HEK293 (cell line): Measurements from ENCODE around the gene PSMD8.
A peak's percentile ranks its signal among the peaks of the same experiment; 100 is the strongest.

Experiments
- GLI4 ChIP-seq: fragments of 450-650 bp; formaldehyde crosslinking; IDR thresholded peaks from 2 replicates; pipeline ENCODE4 v1.5.1; 2016; ENCODE audit warnings: missing biosample characterization, missing genetic modification characterization
- GLIS2 ChIP-seq: fragments of 450-650 bp; formaldehyde crosslinking; IDR thresholded peaks from 2 replicates; pipeline ENCODE4 v1.5.1; 2016; ENCODE audit warnings: missing biosample characterization, missing genetic modification characterization
- HOXA7 ChIP-seq: sonication (generic); formaldehyde crosslinking; IDR thresholded peaks from 2 replicates; pipeline ENCODE4 v1.8.1; 2022; ENCODE audit warnings: missing genetic modification reagents, borderline replicate concordance
- HOXC10 ChIP-seq: sonication (generic); formaldehyde crosslinking; IDR thresholded peaks from 2 replicates; pipeline ENCODE4 v1.8.1; 2023; ENCODE audit warnings: mild to moderate bottlenecking, missing genetic modification reagents
- ZEB2 ChIP-seq: fragments of 450-650 bp; formaldehyde crosslinking; IDR thresholded peaks from 2 replicates; pipeline ENCODE4 v1.5.1; 2016; ENCODE audit warnings: missing biosample characterization, missing genetic modification characterization
- ZNF114 ChIP-seq: fragments of 450-650 bp; formaldehyde crosslinking; IDR thresholded peaks from 2 replicates; pipeline ENCODE4 v1.5.0; 2017; ENCODE audit warnings: missing biosample characterization, missing genetic modification characterization
- ZNF155 ChIP-seq: fragments of 450-650 bp; formaldehyde crosslinking; IDR thresholded peaks from 2 replicates; pipeline ENCODE4 v1.5.1; 2016; ENCODE audit warnings: missing biosample characterization, missing genetic modification characterization
- ZNF16 ChIP-seq: fragments of 450-650 bp; formaldehyde crosslinking; IDR thresholded peaks from 2 replicates; pipeline ENCODE4 v1.5.1; 2016; ENCODE audit warnings: low read depth, missing biosample characterization, missing genetic modification characterization
- ZNF175 ChIP-seq: fragments of 450-650 bp; formaldehyde crosslinking; IDR thresholded peaks from 2 replicates; pipeline ENCODE4 v1.5.1; 2016; ENCODE audit warnings: missing biosample characterization, missing genetic modification characterization
- ZNF184 ChIP-seq: fragments of 450-650 bp; IDR thresholded peaks from 2 replicates; pipeline ENCODE4 v1.5.1; 2018; ENCODE audit warnings: missing biosample characterization, mild to moderate bottlenecking, missing genetic modification characterization
- ZNF324 ChIP-seq: fragments of 450-650 bp; formaldehyde crosslinking; IDR thresholded peaks from 2 replicates; pipeline ENCODE4 v1.5.1; 2016; ENCODE audit warnings: missing biosample characterization, missing genetic modification characterization
- ZNF354C ChIP-seq: fragments of 450-650 bp; formaldehyde crosslinking; IDR thresholded peaks from 2 replicates; pipeline ENCODE4 v1.5.1; 2016; ENCODE audit warnings: missing biosample characterization, missing genetic modification characterization, low read depth, borderline replicate concordance
- ZNF394 ChIP-seq: fragments of 450-650 bp; formaldehyde crosslinking; IDR thresholded peaks from 2 replicates; pipeline ENCODE4 v1.5.1; 2016; ENCODE audit warnings: missing biosample characterization, missing genetic modification characterization, mild to moderate bottlenecking, moderate library complexity, borderline replicate concordance
- ZNF48 ChIP-seq: fragments of 450-650 bp; formaldehyde crosslinking; IDR thresholded peaks from 2 replicates; pipeline ENCODE4 v1.5.1; 2016; ENCODE audit warnings: missing biosample characterization, missing genetic modification characterization
- ZNF501 ChIP-seq: fragments of 450-650 bp; formaldehyde crosslinking; IDR thresholded peaks from 2 replicates; pipeline ENCODE4 v1.5.1; 2016; ENCODE audit warnings: missing biosample characterization, missing genetic modification characterization
- ZNF600 ChIP-seq: fragments of 450-650 bp; formaldehyde crosslinking; IDR thresholded peaks from 2 replicates; pipeline ENCODE4 v1.5.1; 2016; ENCODE audit warnings: missing biosample characterization, missing genetic modification characterization
- ZNF610 ChIP-seq: fragments of 450-650 bp; formaldehyde crosslinking; IDR thresholded peaks from 2 replicates; pipeline ENCODE4 v1.5.1; 2016; ENCODE audit warnings: missing biosample characterization, missing genetic modification characterization, borderline replicate concordance
- ZNF76 ChIP-seq: fragments of 450-650 bp; formaldehyde crosslinking; IDR thresholded peaks from 2 replicates; pipeline ENCODE4; 2016; ENCODE audit warnings: low read depth, missing biosample characterization, missing genetic modification characterization, borderline replicate concordance
- TF ChIP-seq, protein P1 (sequence below): IDR thresholded peaks from 2 replicates; pipeline ENCODE4 v1.6.1; 2011; ENCODE audit warnings: mild to moderate bottlenecking, low read depth, low read length, borderline replicate concordance
- TF ChIP-seq, protein P2 (sequence below): fragments of 450-650 bp; formaldehyde crosslinking; IDR thresholded peaks from 2 replicates; pipeline ENCODE4 v1.5.1; 2017; ENCODE audit warnings: missing biosample characterization, missing genetic modification characterization
- TF ChIP-seq, protein P3 (sequence below): fragments of 450-650 bp; formaldehyde crosslinking; IDR thresholded peaks from 2 replicates; pipeline ENCODE4 v1.5.1; 2016; ENCODE audit warnings: missing biosample characterization, missing genetic modification characterization, low read depth
- TF ChIP-seq, protein P4 (sequence below): fragments of 450-650 bp; formaldehyde crosslinking; IDR thresholded peaks from 2 replicates; pipeline ENCODE4 v1.5.1; 2016; ENCODE audit warnings: missing biosample characterization, missing genetic modification characterization, low read depth
- TF ChIP-seq, protein P5 (sequence below): fragments of 450-650 bp; formaldehyde crosslinking; optimal IDR thresholded peaks from 2 replicates; pipeline ENCODE3; 2016; ENCODE audit warnings: missing biosample characterization, mild to moderate bottlenecking, missing genetic modification characterization
- TF ChIP-seq, protein P6 (sequence below): fragments of 450-650 bp; formaldehyde crosslinking; IDR thresholded peaks from 2 replicates; pipeline ENCODE4 v1.5.1; 2016; ENCODE audit warnings: missing biosample characterization, missing genetic modification characterization
- TF ChIP-seq, protein P7 (sequence below): fragments of 450-650 bp; formaldehyde crosslinking; IDR thresholded peaks from 2 replicates; pipeline ENCODE4 v1.5.1; 2016; ENCODE audit warnings: missing biosample characterization, missing genetic modification characterization

The PSMD8 gene

DNA sequence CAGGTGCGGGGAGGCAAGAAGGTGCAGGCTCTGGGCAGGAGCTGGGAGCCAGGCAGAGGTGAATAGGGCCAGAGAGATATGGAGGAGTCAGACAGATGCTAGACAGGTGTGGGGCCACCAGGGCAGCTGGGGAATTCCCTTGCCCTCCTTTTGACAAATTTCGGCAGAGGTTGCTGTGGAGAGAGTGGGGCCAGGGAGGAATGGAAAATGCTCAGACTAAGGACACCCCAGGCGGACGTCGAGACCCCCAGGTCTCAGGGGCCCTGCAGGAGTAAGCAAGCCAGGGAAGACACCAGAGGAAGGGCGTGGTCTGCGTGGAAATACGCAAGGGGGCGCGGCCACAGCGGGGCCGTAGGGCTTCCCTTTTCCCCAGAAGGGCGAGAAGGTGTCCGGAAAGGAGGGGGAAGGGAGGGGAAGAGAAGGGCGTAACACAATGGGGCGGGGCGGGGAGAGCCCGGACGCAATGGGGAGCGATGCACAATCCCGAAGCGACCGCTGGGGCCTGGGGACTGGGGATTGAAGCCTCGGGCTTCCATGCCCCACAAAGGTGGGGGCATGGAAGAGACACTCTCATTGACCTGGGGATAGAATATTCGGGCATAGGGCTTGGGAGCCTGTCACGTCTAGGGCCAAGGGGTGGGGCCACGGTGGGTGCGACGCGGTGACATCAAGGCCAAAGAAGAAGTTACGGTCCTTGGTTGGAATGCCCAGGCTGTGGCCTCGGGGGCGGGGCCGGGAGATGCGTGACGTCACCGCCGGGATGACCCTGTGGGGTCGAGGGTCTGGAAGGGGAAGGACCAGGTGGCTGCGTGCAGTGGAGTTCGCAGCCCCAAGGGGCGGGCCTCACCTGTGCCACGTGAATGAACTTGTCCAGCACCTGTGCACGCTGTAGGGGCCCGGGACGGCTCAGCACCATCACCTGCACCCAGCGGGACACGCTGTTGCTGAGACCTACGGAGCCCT lies 43.5 kb downstream of the PSMD8 start (continued):
- TF ChIP-seq ZNF184 (no peak), ZEB2 (tag by site-specific recombination) (0 out of 2 replicates have a peak, but pooled peaks have one; percentile 29), GLI4 (tag by site-specific recombination) (no peak), ZNF155 (no peak), ZNF324 (tag by site-specific recombination) (no peak; the same call in 1 of the 2 replicates), ZNF16 (tag by site-specific recombination) (no peak), ZNF48 (tag by site-specific recombination) (no peak), ZNF600 (tag by site-specific recombination) (peak; percentile 47), ZNF501 (tag by site-specific recombination) (peak; percentile 22; the same call in 1 of the 2 replicates), GLIS2 (tag by site-specific recombination) (peak; percentile 39), ZNF114 (tag by site-specific recombination) (no peak), ZNF76 (tag by site-specific recombination) (no peak), ZNF175 (no peak), HOXA7 (CRISPR knock-in tag) (no peak), ZNF610 (no peak), HOXC10 (CRISPR knock-in tag) (no peak), ZNF354C (no peak), ZNF394 (tag by site-specific recombination) (no peak)
- TF ChIP-seq, protein P1, sequence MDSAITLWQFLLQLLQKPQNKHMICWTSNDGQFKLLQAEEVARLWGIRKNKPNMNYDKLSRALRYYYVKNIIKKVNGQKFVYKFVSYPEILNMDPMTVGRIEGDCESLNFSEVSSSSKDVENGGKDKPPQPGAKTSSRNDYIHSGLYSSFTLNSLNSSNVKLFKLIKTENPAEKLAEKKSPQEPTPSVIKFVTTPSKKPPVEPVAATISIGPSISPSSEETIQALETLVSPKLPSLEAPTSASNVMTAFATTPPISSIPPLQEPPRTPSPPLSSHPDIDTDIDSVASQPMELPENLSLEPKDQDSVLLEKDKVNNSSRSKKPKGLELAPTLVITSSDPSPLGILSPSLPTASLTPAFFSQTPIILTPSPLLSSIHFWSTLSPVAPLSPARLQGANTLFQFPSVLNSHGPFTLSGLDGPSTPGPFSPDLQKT, result no peak
- TF ChIP-seq, protein P2, sequence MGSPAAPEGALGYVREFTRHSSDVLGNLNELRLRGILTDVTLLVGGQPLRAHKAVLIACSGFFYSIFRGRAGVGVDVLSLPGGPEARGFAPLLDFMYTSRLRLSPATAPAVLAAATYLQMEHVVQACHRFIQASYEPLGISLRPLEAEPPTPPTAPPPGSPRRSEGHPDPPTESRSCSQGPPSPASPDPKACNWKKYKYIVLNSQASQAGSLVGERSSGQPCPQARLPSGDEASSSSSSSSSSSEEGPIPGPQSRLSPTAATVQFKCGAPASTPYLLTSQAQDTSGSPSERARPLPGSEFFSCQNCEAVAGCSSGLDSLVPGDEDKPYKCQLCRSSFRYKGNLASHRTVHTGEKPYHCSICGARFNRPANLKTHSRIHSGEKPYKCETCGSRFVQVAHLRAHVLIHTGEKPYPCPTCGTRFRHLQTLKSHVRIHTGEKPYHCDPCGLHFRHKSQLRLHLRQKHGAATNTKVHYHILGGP (tag by site-specific recombination), result no peak
- TF ChIP-seq, protein P3, sequence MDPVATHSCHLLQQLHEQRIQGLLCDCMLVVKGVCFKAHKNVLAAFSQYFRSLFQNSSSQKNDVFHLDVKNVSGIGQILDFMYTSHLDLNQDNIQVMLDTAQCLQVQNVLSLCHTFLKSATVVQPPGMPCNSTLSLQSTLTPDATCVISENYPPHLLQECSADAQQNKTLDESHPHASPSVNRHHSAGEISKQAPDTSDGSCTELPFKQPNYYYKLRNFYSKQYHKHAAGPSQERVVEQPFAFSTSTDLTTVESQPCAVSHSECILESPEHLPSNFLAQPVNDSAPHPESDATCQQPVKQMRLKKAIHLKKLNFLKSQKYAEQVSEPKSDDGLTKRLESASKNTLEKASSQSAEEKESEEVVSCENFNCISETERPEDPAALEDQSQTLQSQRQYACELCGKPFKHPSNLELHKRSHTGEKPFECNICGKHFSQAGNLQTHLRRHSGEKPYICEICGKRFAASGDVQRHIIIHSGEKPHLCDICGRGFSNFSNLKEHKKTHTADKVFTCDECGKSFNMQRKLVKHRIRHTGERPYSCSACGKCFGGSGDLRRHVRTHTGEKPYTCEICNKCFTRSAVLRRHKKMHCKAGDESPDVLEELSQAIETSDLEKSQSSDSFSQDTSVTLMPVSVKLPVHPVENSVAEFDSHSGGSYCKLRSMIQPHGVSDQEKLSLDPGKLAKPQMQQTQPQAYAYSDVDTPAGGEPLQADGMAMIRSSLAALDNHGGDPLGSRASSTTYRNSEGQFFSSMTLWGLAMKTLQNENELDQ (tag by site-specific recombination), result no peak
- TF ChIP-seq, protein P4, sequence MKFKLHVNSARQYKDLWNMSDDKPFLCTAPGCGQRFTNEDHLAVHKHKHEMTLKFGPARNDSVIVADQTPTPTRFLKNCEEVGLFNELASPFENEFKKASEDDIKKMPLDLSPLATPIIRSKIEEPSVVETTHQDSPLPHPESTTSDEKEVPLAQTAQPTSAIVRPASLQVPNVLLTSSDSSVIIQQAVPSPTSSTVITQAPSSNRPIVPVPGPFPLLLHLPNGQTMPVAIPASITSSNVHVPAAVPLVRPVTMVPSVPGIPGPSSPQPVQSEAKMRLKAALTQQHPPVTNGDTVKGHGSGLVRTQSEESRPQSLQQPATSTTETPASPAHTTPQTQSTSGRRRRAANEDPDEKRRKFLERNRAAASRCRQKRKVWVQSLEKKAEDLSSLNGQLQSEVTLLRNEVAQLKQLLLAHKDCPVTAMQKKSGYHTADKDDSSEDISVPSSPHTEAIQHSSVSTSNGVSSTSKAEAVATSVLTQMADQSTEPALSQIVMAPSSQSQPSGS (tag by site-specific recombination), result peak; percentile 98
- TF ChIP-seq, protein P5, sequence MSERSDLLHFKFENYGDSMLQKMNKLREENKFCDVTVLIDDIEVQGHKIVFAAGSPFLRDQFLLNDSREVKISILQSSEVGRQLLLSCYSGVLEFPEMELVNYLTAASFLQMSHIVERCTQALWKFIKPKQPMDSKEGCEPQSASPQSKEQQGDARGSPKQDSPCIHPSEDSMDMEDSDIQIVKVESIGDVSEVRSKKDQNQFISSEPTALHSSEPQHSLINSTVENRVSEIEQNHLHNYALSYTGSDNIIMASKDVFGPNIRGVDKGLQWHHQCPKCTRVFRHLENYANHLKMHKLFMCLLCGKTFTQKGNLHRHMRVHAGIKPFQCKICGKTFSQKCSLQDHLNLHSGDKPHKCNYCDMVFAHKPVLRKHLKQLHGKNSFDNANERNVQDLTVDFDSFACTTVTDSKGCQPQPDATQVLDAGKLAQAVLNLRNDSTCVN (tag by site-specific recombination), result peak; percentile 18
- TF ChIP-seq, protein P6, sequence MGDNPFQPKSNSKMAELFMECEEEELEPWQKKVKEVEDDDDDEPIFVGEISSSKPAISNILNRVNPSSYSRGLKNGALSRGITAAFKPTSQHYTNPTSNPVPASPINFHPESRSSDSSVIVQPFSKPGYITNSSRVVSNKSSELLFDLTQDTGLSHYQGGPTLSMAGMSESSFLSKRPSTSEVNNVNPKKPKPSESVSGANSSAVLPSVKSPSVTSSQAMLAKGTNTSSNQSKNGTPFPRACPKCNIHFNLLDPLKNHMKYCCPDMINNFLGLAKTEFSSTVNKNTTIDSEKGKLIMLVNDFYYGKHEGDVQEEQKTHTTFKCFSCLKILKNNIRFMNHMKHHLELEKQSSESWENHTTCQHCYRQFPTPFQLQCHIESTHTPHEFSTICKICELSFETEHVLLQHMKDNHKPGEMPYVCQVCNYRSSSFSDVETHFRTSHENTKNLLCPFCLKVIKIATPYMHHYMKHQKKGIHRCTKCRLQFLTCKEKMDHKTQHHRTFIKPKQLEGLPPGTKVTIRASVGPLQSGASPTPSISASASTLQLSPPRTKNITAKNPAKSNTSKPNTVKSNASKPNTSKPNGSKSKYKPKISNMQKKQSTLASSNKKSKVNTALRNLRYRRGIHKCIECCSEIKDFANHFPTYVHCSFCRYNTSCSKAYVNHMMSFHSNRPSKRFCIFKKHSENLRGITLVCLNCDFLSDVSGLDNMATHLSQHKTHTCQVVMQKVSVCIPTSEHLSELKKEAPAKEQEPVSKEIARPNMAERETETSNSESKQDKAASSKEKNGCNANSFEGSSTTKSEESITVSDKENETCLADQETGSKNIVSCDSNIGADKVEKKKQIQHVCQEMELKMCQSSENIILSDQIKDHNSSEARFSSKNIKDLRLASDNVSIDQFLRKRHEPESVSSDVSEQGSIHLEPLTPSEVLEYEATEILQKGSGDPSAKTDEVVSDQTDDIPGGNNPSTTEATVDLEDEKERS (tag by site-specific recombination), result no peak
- TF ChIP-seq, protein P7, sequence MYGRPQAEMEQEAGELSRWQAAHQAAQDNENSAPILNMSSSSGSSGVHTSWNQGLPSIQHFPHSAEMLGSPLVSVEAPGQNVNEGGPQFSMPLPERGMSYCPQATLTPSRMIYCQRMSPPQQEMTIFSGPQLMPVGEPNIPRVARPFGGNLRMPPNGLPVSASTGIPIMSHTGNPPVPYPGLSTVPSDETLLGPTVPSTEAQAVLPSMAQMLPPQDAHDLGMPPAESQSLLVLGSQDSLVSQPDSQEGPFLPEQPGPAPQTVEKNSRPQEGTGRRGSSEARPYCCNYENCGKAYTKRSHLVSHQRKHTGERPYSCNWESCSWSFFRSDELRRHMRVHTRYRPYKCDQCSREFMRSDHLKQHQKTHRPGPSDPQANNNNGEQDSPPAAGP (tag by site-specific recombination), result peak; percentile 42; the same call in 1 of the 2 replicates
